Sciatic nerve (tissue), 2 donors: Measurements from ENCODE around the gene TIAL1. TPM values are rescaled to one million over a fixed set of nuclear protein-coding genes. Genes with fewer than 3 reads are reported as not detected.
"Not testable (repeated sequence)": the region's sequence is repeated elsewhere in the genome, so short reads cannot be mapped to it uniquely, and the experiment has no call there.

ENCODE experiments used
- ATAC-seq: fragments of 200-7000 bp; cut with Tn5 transposase; one replicate; pipeline ENCODE4 v1.9.1; 2020; ENCODE audit warnings: mild to moderate bottlenecking, moderate library complexity
- DNase-seq: peaks from one replicate; pipeline ENCODE4 v3.0.0-alpha.2; 2020; ENCODE audit warnings: low spot score
- intact Hi-C: fragments of 100-400 bp; cut with DNase I; formaldehyde crosslinking; loops from one replicate; pipeline ENCODE4 v1.14.2; 2022
- total RNA-seq: library from RNA; stranded (reverse); fragmentation: NEBNext Ultra II Directional; extraction: Animal tissue kit (Norgen Biotek cat#: 25700); gene quantifications from one replicate; pipeline ENCODE4 v1.2.1, GENCODE V29; 2021
- donor health status: DM: no; HTN: no; CAD: no.
- donor health status: DM: no; HTN: no; CAD: no.

Gene TIAL1, protein sequence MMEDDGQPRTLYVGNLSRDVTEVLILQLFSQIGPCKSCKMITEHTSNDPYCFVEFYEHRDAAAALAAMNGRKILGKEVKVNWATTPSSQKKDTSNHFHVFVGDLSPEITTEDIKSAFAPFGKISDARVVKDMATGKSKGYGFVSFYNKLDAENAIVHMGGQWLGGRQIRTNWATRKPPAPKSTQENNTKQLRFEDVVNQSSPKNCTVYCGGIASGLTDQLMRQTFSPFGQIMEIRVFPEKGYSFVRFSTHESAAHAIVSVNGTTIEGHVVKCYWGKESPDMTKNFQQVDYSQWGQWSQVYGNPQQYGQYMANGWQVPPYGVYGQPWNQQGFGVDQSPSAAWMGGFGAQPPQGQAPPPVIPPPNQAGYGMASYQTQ
- 121 TPM for total RNA-seq

DNA sequence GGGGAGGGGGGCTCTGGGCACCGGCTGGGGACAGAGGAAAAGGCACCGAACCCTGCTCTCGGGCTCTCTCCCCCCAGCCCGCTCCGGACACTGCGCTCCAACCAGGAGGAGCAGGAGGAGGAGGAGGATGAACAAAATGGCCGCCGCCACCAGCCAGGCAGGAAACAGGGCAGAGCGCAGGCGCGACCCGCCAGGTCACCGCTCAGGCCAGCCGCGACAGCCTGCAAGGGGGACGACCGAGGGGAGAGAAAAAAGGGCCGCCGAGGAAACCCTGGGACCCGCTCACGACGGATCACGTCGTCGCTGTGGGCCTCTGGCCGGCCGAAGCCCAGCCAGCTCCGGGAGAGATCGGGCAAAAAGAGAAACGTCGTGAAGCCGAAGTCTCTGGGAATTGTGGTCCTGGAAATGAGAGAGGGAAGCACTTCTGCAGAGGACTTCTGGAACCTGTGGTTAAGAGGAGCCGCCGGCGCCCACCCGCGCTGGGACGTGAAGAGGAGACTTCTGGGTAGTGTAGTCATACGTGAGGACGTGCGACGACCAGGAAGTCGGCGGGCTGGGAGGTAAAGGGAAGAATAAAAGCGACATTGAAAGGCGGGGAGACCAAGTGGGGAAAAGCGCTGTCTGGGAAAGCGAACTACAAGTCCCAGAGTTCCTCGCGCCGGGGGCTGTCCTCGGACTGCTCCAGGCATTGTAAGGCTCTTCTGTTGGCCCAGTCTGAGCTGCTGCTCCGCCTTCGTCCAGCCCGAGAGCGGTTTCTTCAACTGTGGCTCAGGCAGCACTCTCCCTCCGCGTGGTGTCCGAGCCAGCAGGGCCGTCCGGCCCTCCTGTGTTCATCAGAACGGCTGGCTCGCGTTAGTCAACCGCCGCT is at the start of gene TIAL1:
TSS of gene TIAL1 (minus strand) at position 428 of the 868 bp plus-strand sequence. CDS start 499 bp downstream, outside the sequence.
- intact Hi-C loops, result no loop called here
- DNase-seq, result peak; percentile 97

DNA sequence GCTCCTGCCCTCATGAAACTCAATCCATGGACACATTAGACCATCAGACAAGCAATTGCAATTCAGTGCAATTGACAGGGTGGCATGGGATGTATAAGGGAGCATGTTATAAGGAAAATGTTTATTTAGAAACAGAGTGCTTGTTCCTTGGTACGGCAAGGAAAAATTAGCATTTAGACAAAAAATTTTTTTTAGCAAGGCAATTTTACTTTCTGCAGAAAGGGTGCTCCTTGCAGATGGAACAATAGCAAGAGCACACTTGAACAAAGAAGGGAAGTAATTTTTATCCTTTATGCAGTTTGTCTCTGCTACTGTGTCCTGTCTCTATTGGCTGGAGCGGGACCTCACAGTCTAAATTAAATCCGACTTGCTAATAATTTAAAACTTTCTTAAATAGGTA is 48.2 kb upstream of the TIAL1 start:
- ATAC-seq, result no peak
- intact Hi-C loops, result no loop called here
- DNase-seq, result no peak

More for the DNA sequence above, at the start of gene TIAL1:
- peak; percentile 97 for ATAC-seq

DNA sequence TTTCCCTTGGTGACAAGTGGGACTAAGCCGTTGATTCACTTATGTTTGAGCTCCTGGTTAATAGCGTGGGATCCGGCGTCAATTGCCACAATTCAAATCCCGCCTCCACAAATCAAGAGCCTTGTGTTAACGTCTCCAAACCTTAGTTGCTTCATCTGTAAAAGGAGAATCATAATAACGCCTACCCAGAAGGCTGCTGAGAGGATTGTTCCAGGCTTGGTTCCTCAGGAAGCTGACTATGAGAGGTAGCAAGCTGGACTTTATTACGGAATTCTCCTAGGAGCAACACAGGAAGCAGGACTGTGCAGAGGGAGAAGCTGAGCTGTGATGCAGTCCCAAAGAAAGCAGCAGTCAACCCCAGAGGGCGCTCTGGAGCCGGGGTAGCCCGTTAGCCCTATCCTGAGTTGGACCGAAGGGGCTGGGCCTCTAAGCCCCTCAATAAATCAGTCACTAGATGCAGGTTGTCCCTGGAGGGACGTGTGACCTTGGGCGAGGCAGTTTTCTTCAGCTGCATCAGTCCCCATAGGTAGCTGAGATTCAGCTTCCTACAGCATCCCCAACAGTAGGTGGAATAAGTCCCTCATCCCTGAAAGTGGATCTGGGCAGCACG is 47.5 kb upstream of the TIAL1 start:
- intact Hi-C loops, result no loop called here
- ATAC-seq, result peak; percentile 24
- DNase-seq, result no peak

DNA sequence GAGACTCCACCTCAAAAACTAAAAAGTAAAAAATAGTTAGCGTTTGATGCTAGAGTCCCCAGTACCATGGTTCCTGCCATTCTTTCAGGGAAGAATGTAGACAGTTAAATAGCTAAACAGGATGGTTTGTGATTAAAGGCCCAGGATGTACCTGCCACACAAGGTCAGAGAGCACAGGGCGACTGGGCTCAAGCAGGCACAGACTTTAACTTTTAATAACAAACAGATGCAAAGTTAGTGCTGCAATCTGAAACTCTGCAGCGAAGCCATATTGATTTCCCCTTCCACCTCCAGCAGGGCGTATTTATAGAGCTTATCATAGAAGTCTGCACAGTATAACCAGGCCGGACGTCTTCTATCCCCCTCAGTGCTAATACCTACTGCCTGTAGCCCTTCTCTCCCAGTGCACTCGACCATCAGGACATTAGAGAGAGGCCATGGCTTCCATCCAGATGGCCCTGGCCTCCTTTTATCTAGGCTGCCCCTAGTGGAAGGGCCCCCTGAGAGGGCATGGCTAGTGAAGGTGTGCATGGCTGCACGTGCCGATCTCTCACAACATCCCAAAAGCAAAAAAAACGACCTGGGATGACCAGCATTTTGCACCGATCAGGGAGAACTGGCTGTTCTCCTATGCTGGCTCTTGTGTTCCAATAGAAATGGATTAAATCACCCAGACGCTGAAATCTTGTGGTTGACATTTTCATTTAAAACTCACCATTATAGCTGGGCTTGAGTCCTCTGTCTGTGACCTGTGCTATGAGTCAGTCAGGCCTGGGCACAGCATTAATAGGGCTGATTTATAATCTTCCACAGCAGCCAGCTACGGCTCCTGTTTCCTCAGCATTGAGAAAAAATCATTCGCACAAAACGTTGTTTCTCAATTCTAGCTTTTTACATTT is 46.8 kb upstream of the TIAL1 start:
- intact Hi-C loops, result no loop called here
- DNase-seq, result no peak
- peak; percentile 76 for ATAC-seq

DNA sequence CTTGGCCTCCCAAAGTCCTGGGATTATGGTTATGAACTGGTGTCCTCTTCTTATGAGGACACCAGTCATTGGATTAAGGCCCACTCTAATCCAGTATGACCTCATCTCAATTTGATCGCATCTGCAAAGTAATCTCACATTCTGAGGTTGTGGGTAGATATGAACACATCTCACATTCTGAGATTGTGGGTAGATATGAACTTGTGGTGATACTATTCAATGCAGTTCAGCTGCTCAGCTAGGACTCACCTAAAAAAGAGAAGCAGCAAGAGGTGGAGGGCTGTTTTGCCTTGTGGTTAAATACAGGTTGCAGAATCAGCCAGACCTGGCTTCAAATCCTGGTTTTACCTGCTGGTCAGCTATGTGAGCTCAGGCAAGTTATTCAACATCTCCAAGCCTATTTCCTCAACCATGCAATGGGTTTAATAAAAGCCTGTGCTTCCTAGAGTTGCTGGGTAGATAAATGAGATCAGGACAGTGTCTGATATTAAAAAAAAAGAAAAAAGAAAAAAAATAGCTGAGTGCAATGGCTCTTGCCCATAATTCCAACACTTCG is 45.9 kb upstream of the TIAL1 start:
- no peak for DNase-seq
- ATAC-seq, result no peak
- intact Hi-C loops, result no loop called here

DNA sequence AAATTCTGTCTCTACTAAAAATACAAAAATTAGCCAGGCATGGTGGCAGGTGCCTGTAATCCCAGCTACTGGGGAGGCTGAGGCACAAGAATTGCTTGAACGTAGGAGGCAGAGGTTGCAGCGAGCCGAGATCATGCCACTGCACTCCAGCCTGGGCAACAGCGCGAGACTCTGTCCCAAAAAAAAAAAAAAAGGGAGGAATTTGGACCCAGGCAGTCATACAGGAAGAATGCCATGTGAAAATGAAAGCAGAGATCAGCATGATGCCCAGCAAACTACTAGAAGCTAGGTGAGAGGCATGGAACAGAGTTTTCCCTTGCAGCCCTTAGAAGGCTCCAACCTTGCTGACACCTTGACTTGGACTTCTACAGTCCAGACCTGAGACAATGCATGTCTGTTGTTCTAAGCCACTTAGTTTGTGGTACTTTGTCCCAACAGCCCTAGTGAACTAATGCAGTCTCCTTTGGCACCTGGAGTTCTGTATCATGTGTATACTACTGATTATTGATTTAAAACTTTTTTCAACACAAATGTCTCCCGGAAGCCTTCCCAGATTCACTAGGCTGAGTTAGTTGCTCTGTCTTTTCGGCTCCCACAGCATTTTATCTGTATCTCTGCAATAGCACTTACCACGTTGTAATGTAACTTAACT is 44.2 kb upstream of the TIAL1 start:
- DNase-seq, result no peak
- no peak for ATAC-seq
- intact Hi-C loops, result no loop called here

DNA sequence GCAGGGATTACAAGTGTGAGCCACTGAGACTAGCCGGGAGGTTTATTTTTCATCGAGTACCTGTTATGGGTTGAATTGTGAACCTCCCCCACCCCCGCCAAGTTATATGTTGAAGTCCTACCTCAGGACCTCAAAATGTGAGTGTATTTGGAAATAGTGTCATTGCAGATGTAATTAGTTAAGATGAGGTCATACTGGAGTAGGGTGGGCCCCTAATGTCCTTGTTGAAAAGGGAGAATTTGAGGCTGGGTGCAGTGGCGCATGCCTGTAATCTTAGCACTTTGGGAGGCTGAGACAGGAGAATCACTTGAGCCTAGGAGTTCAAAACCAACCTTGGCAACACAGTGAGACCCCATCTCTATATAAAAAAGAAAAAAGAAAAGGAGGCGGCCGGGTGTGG is 43.6 kb upstream of the TIAL1 start:
- ATAC-seq, result no peak
- intact Hi-C loops, result no loop called here
- no peak for DNase-seq

DNA sequence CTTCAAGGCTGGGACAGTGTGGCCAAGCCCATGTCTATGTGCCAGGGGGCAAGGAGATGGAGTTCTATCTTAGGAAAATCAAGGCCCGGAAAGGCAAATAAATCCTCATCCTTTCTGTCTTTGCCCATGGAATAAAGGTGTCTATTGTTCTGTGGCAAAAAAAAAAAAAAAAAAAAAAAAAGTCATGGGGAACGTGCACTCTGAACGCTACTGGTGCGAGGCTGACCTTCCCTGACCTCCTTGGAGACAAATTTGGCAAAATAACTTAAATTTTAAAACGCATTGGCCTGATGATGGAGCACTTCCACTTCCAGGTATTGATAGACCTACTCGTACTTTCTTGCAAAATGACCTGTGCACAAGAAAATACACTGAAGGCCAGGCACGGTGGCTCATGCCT is 42.2 kb upstream of the TIAL1 start:
- DNase-seq, result no peak
- intact Hi-C loops, result no loop called here
- ATAC-seq, result no peak

DNA sequence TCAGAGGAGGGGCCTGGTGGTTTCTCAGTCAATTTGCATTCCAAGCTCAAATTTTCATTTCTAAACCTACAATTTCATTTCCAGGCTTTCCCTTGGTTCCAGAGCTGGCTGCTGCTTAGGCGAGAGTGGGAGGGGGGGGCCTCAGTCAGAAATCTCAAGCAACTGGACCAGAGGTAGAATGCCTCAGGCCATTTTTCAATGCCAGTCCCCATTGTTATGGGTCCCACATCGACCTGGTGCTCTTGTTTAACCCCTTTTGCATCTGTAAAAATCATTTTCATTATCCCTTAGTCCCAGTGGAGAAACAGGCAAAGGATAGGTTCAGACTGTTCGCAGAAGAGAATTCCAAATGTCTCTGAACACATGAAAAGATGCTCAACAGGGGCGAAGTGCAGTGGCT is 40.9 kb upstream of the TIAL1 start:
- intact Hi-C loops, result no loop called here
- ATAC-seq (no peak), DNase-seq (no peak)

DNA sequence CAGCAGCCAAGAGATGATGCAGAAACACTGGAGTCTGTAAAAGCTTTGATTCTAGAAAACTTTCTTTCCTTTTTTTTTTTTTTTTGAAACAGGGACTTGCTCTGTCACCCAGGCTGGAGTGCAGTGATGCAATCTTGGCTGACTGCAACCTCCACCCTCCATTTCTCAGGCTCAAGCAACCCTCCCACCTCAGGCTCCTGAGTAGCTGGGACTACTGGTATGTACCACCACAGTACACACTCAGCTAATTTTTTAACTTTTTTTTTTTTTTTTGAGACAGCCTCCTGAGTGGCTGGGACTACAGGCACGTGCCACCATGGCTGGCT is 37.4 kb upstream of the TIAL1 start:
- peak; percentile 97 for ATAC-seq
- intact Hi-C loops, result no loop called here
- peak; percentile 75 for DNase-seq

DNA sequence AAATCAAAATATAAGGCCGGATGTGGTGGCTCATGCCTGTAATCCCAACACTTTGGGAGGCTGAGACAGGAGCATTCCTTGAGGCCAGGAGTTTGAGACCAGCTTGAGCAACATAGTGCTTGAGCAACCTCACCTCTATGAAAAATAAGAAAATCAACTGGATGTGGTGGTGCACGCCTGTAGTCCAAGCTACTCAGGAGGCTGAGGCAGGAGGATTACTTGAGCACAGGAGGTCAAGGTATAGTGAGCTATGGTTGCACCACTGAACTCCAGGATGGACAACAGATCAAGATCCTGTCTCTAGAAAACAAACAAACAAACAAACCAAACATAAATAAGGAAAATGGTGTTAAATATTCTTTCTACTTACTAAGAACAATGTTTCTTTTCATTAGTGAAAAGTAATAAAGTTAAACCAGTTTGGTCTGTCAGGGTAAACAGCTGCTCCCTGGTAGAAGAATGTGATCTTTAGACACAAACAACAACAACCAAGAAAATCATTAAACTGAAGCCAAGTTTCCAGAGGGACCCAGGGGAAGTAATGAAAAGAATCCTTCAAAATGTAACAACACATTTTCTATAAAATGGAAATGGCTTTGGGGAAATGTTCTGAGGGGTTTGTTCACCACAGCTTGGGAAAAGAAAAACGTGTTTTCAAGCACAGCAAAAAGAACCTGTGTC is 36.9 kb upstream of the TIAL1 start:
- intact Hi-C loops, result no loop called here
- peak; percentile 83 for ATAC-seq

DNA sequence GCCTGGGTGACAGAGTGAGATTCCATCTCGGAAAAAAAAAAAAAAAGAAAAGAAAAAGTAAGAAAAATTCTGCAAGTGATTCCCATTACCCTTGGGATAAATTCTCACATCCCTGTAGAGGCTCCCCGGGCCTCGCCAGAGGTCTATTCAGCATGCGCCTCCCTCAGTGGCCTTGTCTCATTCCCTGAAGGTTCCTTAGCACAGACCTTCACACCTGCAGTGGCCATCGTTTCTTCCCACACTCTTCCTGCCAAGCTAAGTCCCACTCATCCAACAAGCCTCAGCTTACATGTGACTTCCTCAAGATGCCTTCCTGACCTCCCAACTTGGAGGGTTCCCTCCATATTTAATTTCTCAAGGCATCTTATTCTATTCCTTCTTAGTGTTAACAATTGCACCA is 33.5 kb upstream of the TIAL1 start:
- DNase-seq, result no peak
- intact Hi-C loops, result no loop called here
- no peak for ATAC-seq

More for the DNA sequence above, 36.9 kb upstream of the TIAL1 start:
- DNase-seq, result no peak

DNA sequence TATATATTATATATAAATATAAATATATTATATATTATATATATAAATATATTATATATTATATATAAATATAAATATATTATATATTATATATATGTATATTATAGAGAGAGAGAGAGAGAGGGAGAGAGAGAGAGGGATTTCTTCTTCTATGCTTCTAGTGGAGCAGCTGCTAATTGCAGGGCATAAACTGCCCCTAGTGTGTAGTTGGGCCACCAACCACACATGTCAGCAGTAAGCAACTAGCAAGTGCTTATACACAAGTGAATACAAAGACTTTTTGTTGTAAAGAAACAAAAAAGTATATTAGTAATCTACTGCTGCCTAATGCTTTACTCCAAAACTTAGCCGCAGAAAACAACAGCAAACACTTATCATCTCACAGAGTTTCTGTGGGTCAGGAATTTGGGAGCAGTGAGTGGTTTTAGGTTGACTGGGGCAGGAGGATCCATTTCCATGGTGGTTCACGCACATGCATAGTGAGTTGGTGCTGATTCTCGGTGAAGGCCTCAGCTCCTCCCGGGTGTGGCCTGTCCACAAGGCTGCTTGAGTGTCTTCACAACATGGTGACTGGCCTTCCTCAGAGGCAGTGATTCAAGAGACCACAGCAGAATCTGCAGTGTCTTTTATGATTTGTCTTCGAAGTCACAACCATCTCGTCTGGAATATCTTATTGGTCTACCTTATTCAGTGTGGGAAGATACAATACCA is 29.0 kb upstream of the TIAL1 start:
- intact Hi-C loops, result no loop called here
- DNase-seq, result no peak
- ATAC-seq, result no peak

DNA sequence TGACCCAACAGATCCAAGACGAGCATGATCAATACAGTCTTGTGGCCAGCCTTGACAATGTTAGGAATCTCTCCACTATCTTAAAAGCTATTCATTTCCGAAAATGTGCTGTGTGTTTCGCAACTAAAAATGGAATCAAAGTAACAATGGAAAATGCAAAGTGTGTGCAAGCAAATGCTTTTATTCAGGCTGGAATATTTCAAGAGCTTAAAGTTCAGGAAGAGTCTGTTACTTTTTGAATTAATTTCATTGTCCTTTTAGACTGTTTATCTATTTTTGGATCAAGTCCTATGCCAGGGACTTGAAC is 24.3 kb upstream of the TIAL1 start:
- no peak for DNase-seq
- ATAC-seq, result no peak
- intact Hi-C loops, result no loop called here

DNA sequence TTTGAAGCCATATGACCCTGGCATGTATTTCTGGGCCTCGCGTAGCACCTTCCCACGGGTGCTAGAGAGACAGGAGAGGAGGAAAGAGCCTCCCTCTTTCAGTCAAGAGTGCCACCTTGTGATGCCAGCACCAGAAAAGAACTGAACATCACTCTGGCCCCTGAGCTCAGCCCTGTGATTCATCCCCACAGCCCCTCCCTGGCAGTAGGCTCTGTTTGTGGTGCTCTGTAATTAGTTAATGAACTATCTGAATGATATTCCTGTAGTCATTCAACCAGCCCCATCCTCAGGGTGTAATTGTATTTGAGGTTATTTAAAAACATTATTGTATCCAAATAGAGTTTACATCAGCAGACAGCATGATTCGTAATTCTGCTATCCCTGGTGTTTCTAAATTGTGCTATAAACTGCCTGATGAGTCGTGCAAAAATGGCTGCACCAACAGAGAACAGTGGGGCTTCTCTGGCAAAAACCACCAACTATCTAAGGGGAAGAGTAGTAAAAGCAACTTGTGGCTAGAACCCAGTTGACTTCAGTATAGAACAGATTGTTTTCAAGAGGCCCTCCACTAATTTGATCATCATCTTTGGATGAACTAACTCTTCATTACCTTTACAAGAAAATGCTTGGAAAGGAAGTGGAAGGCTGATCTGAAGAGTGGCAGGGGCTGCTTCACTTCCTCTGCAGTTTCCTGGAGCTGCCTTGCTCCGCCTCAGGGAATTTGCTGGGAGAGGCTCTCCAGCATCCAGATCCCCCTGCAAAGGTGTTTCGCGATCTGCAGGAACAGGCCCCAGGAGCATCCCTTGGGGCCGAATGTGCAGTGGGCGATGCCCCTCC is 23.7 kb upstream of the TIAL1 start:
- no peak for ATAC-seq

DNA sequence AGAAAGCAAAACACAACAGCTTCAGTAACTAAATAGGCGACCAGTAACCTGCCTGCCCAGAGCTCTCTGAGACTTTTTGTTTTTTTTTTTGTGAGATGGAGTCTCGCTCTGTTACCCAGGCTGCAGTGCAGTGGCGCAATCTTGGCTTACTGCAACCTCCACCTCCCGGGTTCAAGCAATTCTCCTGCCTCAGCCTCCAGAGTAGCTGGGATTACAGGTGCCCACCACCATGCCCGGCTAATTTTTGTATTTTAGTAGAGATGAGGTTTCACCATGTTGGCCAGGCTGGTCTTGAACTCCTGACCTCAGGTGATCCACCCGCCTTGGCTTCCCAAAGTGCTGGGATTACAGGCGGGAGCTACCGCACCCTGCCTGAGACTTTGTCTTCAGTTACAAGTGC is 23.0 kb upstream of the TIAL1 start:
- intact Hi-C loops, ATAC-seq, DNase-seq: not testable (repeated sequence)

More for the DNA sequence above, 23.7 kb upstream of the TIAL1 start:
- no peak for DNase-seq
- intact Hi-C loops, result no loop called here
